ENCODE measurements around the gene ADGRA3.
A peak's percentile ranks its signal among the peaks of the same experiment; 100 is the strongest.

ADGRA3 gene

GRCh38 chr4:22515888-22516541 is at the start of gene ADGRA3:
TSS of gene ADGRA3 (minus strand) at chr4:22516066. CDS start at chr4:22515784, 282 bp downstream.
- intact Hi-C loops (cut with DNase I): no loop called here
- DNase-seq: peak in 39 of 42 donors; percentile 25 to 84 (median 60)

- intact Hi-C loops (cut with DNase I): no loop called here
- DNase-seq: no peak
Measured at GRCh38 chr4:22556495-22556894, 40.6 kb upstream of the ADGRA3 start.

GRCh38 chr4:22554670-22555069 is 38.8 kb upstream of the ADGRA3 start:
- intact Hi-C loops (cut with DNase I): no loop called here
- no peak for DNase-seq

- no peak for DNase-seq
- intact Hi-C loops (cut with DNase I): no loop called here
Measured at GRCh38 chr4:22553560-22553959, 37.7 kb upstream of the ADGRA3 start.

- no peak for DNase-seq
- intact Hi-C loops (cut with DNase I): no loop called here
Measured at GRCh38 chr4:22552812-22553211, 36.9 kb upstream of the ADGRA3 start.

- no peak for DNase-seq
- intact Hi-C loops (cut with DNase I): no loop called here
Measured at GRCh38 chr4:22551550-22551949, 35.7 kb upstream of the ADGRA3 start.

- intact Hi-C loops (cut with DNase I): no loop called here
Measured at GRCh38 chr4:22546299-22546698, 30.4 kb upstream of the ADGRA3 start.

GRCh38 chr4:22539251-22539650 is 23.4 kb upstream of the ADGRA3 start:
- DNase-seq: no peak
- intact Hi-C loops (cut with DNase I): no loop called here

More at GRCh38 chr4:22546299-22546698, 30.4 kb upstream of the ADGRA3 start:
- no peak for DNase-seq

- intact Hi-C loops (cut with DNase I): no loop called here
Measured at GRCh38 chr4:22537864-22538263, 22.0 kb upstream of the ADGRA3 start.

GRCh38 chr4:22534374-22534773 is 18.5 kb upstream of the ADGRA3 start:
- DNase-seq: no peak
- intact Hi-C loops (cut with DNase I): no loop called here

More at GRCh38 chr4:22537864-22538263, 22.0 kb upstream of the ADGRA3 start:
- no peak for DNase-seq

GRCh38 chr4:22532896-22533295 is 17.0 kb upstream of the ADGRA3 start:
- no peak for DNase-seq
- intact Hi-C loops (cut with DNase I): no loop called here

GRCh38 chr4:22532117-22532516 is 16.3 kb upstream of the ADGRA3 start:
- intact Hi-C loops (cut with DNase I): no loop called here
- no peak for DNase-seq

- DNase-seq: no peak
- intact Hi-C loops (cut with DNase I): no loop called here
Measured at GRCh38 chr4:22531311-22532019, 15.6 kb upstream of the ADGRA3 start.

GRCh38 chr4:22524895-22525294 is 9.0 kb upstream of the ADGRA3 start:
- intact Hi-C loops (cut with DNase I): no loop called here
- DNase-seq: no peak

GRCh38 chr4:22522706-22523501 is 7.0 kb upstream of the ADGRA3 start:
- intact Hi-C loops (cut with DNase I): no loop called here
- DNase-seq: no peak

- no peak for DNase-seq
- intact Hi-C loops (cut with DNase I): no loop called here
Measured at GRCh38 chr4:22522206-22522605, 6.3 kb upstream of the ADGRA3 start.

- DNase-seq: no peak
- intact Hi-C loops (cut with DNase I): no loop called here
Measured at GRCh38 chr4:22521240-22521639, 5.4 kb upstream of the ADGRA3 start.

GRCh38 chr4:22515145-22515887 is 550 bp downstream of the ADGRA3 start:
- intact Hi-C loops (cut with DNase I): no loop called here
- DNase-seq: peak in 41 of 42 donors; percentile 8 to 74 (median 36)

GRCh38 chr4:22514481-22514880 is 1.4 kb downstream of the ADGRA3 start:
- intact Hi-C loops (cut with DNase I): no loop called here
- no peak for DNase-seq

All from head of caudate nucleus (tissue), 42 donors.